K562 (cell line): Measurements from ENCODE around the gene CFAP251.

Experiments used
- EP300 ChIP-seq: IDR thresholded peaks from 2 replicates; pipeline ENCODE4 v1.6.1; 2012; ENCODE audit warnings: low read length, improper control_type of control experiment
- PHTF2 ChIP-seq: fragments of 250-450 bp; sonication (Bioruptor Pico); IDR thresholded peaks from 2 replicates; pipeline ENCODE4 v1.5.0; 2021; ENCODE audit warnings: mild to moderate bottlenecking
- ZNF76 ChIP-seq: fragments of 250-450 bp; sonication (Bioruptor Pico); IDR thresholded peaks from 2 replicates; pipeline ENCODE4 v1.4.0; 2020; ENCODE audit warnings: mild to moderate bottlenecking, moderate library complexity, borderline replicate concordance
- ZSCAN32 ChIP-seq: fragments of 450-650 bp; formaldehyde crosslinking; IDR thresholded peaks from 2 replicates; pipeline ENCODE4 v1.4.0; 2020; ENCODE audit warnings: mild to moderate bottlenecking, moderate library complexity
- TF ChIP-seq, protein P1 (sequence below): sonication (generic); formaldehyde crosslinking; IDR thresholded peaks from 2 replicates; pipeline ENCODE4 v1.5.0; 2020; ENCODE audit warnings: missing genetic modification reagents
- TF ChIP-seq, protein P2 (sequence below): sonication (generic); formaldehyde crosslinking; IDR thresholded peaks from 2 replicates; pipeline ENCODE4 v1.9.0; 2022; ENCODE audit warnings: mild to moderate bottlenecking, missing genetic modification reagents
- TF ChIP-seq, protein P3 (sequence below), 3 experiments: IDR thresholded peaks in 2 of 3; conservative IDR thresholded peaks in 1 of 3; 2 replicates each; pipeline ENCODE4 v1.5.1; 2011 to 2012; ENCODE audit warnings: low read length in 3 of 3, mild to moderate bottlenecking in 3 of 3, control low read depth in 2 of 3, improper control_type of control experiment in 1 of 3, inconsistent platforms in 1 of 3, low read depth in 1 of 3, mixed read lengths in 1 of 3, moderate library complexity in 1 of 3; ENCODE audit not compliant: insufficient read depth in 2 of 3

DNA sequence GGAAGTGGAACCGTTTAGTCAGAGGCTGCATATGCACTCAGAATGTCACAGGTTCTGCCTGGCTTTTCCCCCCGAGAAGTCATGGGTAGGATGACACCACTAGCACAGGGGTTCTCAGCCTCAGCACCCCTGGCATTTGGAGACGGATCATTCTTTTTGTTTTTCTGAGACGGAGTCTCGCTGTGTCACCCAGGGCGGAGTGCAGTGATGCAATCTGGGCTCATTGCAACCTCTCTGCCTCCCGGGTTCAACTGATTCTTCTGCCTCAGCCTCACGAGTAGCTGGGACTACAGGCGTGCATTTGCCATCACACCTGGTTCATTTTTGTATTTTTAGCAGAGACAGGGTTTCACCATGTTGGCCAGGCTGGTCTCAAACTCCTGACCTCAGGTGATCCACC is 131.4 kb downstream of the CFAP251 start:
- TF ChIP-seq, protein P1, sequence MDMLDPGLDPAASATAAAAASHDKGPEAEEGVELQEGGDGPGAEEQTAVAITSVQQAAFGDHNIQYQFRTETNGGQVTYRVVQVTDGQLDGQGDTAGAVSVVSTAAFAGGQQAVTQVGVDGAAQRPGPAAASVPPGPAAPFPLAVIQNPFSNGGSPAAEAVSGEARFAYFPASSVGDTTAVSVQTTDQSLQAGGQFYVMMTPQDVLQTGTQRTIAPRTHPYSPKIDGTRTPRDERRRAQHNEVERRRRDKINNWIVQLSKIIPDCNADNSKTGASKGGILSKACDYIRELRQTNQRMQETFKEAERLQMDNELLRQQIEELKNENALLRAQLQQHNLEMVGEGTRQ (CRISPR knock-in tag) = no peak
- TF ChIP-seq ZSCAN32 (CRISPR knock-in tag) = no peak
- no peak for TF ChIP-seq ZNF76 (CRISPR knock-in tag)
- TF ChIP-seq, protein P2, sequence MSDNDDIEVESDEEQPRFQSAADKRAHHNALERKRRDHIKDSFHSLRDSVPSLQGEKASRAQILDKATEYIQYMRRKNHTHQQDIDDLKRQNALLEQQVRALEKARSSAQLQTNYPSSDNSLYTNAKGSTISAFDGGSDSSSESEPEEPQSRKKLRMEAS = no peak
- TF ChIP-seq EP300 = no peak
- TF ChIP-seq PHTF2 (CRISPR knock-in tag) = no peak
- TF ChIP-seq, protein P3, sequence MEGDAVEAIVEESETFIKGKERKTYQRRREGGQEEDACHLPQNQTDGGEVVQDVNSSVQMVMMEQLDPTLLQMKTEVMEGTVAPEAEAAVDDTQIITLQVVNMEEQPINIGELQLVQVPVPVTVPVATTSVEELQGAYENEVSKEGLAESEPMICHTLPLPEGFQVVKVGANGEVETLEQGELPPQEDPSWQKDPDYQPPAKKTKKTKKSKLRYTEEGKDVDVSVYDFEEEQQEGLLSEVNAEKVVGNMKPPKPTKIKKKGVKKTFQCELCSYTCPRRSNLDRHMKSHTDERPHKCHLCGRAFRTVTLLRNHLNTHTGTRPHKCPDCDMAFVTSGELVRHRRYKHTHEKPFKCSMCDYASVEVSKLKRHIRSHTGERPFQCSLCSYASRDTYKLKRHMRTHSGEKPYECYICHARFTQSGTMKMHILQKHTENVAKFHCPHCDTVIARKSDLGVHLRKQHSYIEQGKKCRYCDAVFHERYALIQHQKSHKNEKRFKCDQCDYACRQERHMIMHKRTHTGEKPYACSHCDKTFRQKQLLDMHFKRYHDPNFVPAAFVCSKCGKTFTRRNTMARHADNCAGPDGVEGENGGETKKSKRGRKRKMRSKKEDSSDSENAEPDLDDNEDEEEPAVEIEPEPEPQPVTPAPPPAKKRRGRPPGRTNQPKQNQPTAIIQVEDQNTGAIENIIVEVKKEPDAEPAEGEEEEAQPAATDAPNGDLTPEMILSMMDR (IDR thresholded peaks at IDR 0.05 in 2 of 3, conservative IDR thresholded peaks at IDR 0.05 in 1 of 3; ENCODE audit: insufficient read depth in 2 of 3, low read depth in 1 of 3, low read length in 3 of 3) = no peak
